Choroid plexus epithelial cell (primary cell): ENCODE measurements around the gene CCSER1.
"Not testable (repeated sequence)": the region's sequence is repeated elsewhere in the genome, so short reads cannot be mapped to it uniquely, and the experiment has no call there.

Experiments used
- DNase-seq: peaks from one replicate; pipeline ENCODE4 v3.0.0-alpha.2; 2010; ENCODE audit warnings: low read depth
- H3K4me3 ChIP-seq: 2 replicates; pipeline ENCODE4 v1.5.1; 2011; ENCODE audit warnings: low read depth, mild to moderate bottlenecking, control low read depth, low read length, moderate library complexity
- CTCF ChIP-seq: conservative IDR thresholded peaks from 2 replicates; pipeline ENCODE4 v1.5.1; 2011; ENCODE audit warnings: low read depth, mild to moderate bottlenecking, control low read depth, inconsistent platforms, low read length, moderate library complexity

The CCSER1 gene

GRCh38 chr4:91340822-91341221 lies 1213.6 kb downstream of the CCSER1 start:
- no peak for TF ChIP-seq CTCF
- H3K4me3 ChIP-seq, result no peak overlapping the region
- DNase-seq, result no peak

GRCh38 chr4:91345632-91346031 lies 1218.4 kb downstream of the CCSER1 start:
- DNase-seq, result no peak
- H3K4me3 ChIP-seq, result no peak overlapping the region
- TF ChIP-seq CTCF, result no peak

GRCh38 chr4:91356496-91356895 lies 1229.3 kb downstream of the CCSER1 start:
- not testable (repeated sequence) for DNase-seq, H3K4me3 ChIP-seq

GRCh38 chr4:91358016-91358415 lies 1230.8 kb downstream of the CCSER1 start:
- not testable (repeated sequence) for H3K4me3 ChIP-seq, DNase-seq

- not testable (repeated sequence) for H3K4me3 ChIP-seq, DNase-seq
Measured at GRCh38 chr4:91358621-91359020, 1231.4 kb downstream of the CCSER1 start.

- no peak overlapping the region for H3K4me3 ChIP-seq
- no peak for TF ChIP-seq CTCF
- no peak for DNase-seq
Measured at GRCh38 chr4:91359041-91360031, 1232.1 kb downstream of the CCSER1 start.

- no peak for TF ChIP-seq CTCF
- DNase-seq, result no peak
- no peak overlapping the region for H3K4me3 ChIP-seq
Measured at GRCh38 chr4:91362125-91362524, 1234.9 kb downstream of the CCSER1 start.

- TF ChIP-seq CTCF, result no peak
- H3K4me3 ChIP-seq, result no peak overlapping the region
- DNase-seq, result no peak
Measured at GRCh38 chr4:91366554-91366953, 1239.4 kb downstream of the CCSER1 start.
